H9 (cell line): ENCODE data around the gene INHBC. TPM values are rescaled to one million over a fixed set of nuclear protein-coding genes. Genes with fewer than 3 reads are reported as not detected.
A peak's percentile ranks its signal among the peaks of the same experiment; 100 is the strongest.

Experiments used
- DNase-seq: peaks from one replicate; pipeline ENCODE4 v3.0.0-alpha.2; 2017
- H2AFZ ChIP-seq: one replicate; pipeline ENCODE4 v1.6.1; 2013; ENCODE audit warnings: mild to moderate bottlenecking, low read length, control low read depth, moderate library complexity
- H2AK5ac ChIP-seq: 2 replicates; pipeline ENCODE4 v1.6.1; 2013; ENCODE audit warnings: low read length, control low read depth, mixed read lengths; ENCODE audit not compliant: insufficient read length
- H2BK120ac ChIP-seq: one replicate; pipeline ENCODE4 v1.6.1; 2013; ENCODE audit warnings: low read depth, mild to moderate bottlenecking, low read length, control low read depth, inconsistent platforms; ENCODE audit not compliant: poor library complexity, severe bottlenecking
- H2BK12ac ChIP-seq: 2 replicates; pipeline ENCODE4 v1.6.1; 2013; ENCODE audit warnings: low read length, control low read depth, mixed read lengths, low read depth; ENCODE audit not compliant: insufficient read length
- H2BK15ac ChIP-seq: 2 replicates; pipeline ENCODE4 v1.6.1; 2013; ENCODE audit warnings: low read depth, low read length, control low read depth
- H2BK20ac ChIP-seq: one replicate; pipeline ENCODE4 v1.6.1; 2013; ENCODE audit warnings: low read depth, mild to moderate bottlenecking, low read length, control low read depth, inconsistent platforms; ENCODE audit not compliant: poor library complexity, severe bottlenecking
- H2BK5ac ChIP-seq: 2 replicates; pipeline ENCODE4 v1.6.1; 2013; ENCODE audit warnings: low read length, control low read depth, mixed read lengths; ENCODE audit not compliant: insufficient read length
- H3K14ac ChIP-seq: 2 replicates; pipeline ENCODE4 v1.6.1; 2013; ENCODE audit warnings: low read length, control low read depth; ENCODE audit not compliant: insufficient read depth
- H3K18ac ChIP-seq: 2 replicates; pipeline ENCODE4 v1.6.1; 2013; ENCODE audit warnings: low read depth, mild to moderate bottlenecking, mixed read lengths, low read length, control low read depth; ENCODE audit not compliant: insufficient read length
- H3K23ac ChIP-seq: 2 replicates; pipeline ENCODE4 v1.6.1; 2013; ENCODE audit warnings: low read length, control low read depth, mixed read lengths, low read depth; ENCODE audit not compliant: insufficient read length
- H3K23me2 ChIP-seq: 2 replicates; pipeline ENCODE4 v1.6.1; 2013; ENCODE audit warnings: low read depth, mild to moderate bottlenecking, mixed read lengths, low read length, control low read depth; ENCODE audit not compliant: insufficient read length, poor library complexity, severe bottlenecking
- H3K27ac ChIP-seq: 2 replicates; pipeline ENCODE4 v1.5.1; 2013; ENCODE audit warnings: low read length, control low read depth, mixed read lengths, low read depth; ENCODE audit not compliant: insufficient read length
- H3K27me3 ChIP-seq: 2 replicates; pipeline ENCODE4 v1.6.1; 2013; ENCODE audit warnings: low read length, control low read depth, inconsistent platforms; ENCODE audit not compliant: insufficient read depth
- H3K4ac ChIP-seq: 2 replicates; pipeline ENCODE4 v1.6.1; 2013; ENCODE audit warnings: low read depth, mild to moderate bottlenecking, control low read depth, inconsistent platforms, low read length, moderate library complexity
- H3K4me1 ChIP-seq: 2 replicates; pipeline ENCODE4 v1.6.1; 2013; ENCODE audit warnings: low read length, control low read depth, inconsistent platforms; ENCODE audit not compliant: insufficient read depth
- H3K4me2 ChIP-seq: 2 replicates; pipeline ENCODE4 v1.6.1; 2013; ENCODE audit warnings: low read length, control low read depth, mixed read lengths; ENCODE audit not compliant: insufficient read length, insufficient read depth
- H3K56ac ChIP-seq: 2 replicates; pipeline ENCODE4 v1.6.1; 2013; ENCODE audit warnings: low read depth, mild to moderate bottlenecking, mixed read lengths, low read length, control low read depth; ENCODE audit not compliant: insufficient read length
- H3K79me1 ChIP-seq: 2 replicates; pipeline ENCODE4 v1.6.1; 2013; ENCODE audit warnings: low read depth, mild to moderate bottlenecking, moderate library complexity, low read length, control low read depth, inconsistent platforms; ENCODE audit not compliant: insufficient read depth, poor library complexity, severe bottlenecking
- H3K79me2 ChIP-seq: 2 replicates; pipeline ENCODE4 v1.6.1; 2013; ENCODE audit warnings: low read length, control low read depth, inconsistent platforms; ENCODE audit not compliant: insufficient read depth
- H3K9ac ChIP-seq: 2 replicates; pipeline ENCODE4 v1.6.1; 2013; ENCODE audit warnings: low read length, control low read depth, mixed read lengths; ENCODE audit not compliant: insufficient read length; ENCODE audit errors: extremely low read depth
- H3K9me3 ChIP-seq: one replicate; pipeline ENCODE4 v1.6.1; 2013; ENCODE audit warnings: low read depth, low read length, inconsistent platforms; ENCODE audit not compliant: control insufficient read depth
- H3T11ph ChIP-seq: one replicate; pipeline ENCODE4 v1.6.1; 2013; ENCODE audit warnings: mild to moderate bottlenecking, low read length, control low read depth, inconsistent platforms
- H4K20me1 ChIP-seq: one replicate; pipeline ENCODE4 v1.6.1; 2013; ENCODE audit not compliant: control insufficient read depth, insufficient read length, insufficient read depth
- H4K5ac ChIP-seq: 2 replicates; pipeline ENCODE4 v1.6.1; 2013; ENCODE audit warnings: low read depth, mild to moderate bottlenecking, mixed read lengths, low read length, control low read depth; ENCODE audit not compliant: insufficient read length
- H4K8ac ChIP-seq: replicated peaks from 2 replicates; pipeline ENCODE4 v1.6.1; 2013; ENCODE audit warnings: low read length, control low read depth, mixed read lengths, low read depth; ENCODE audit not compliant: insufficient read length
- H4K91ac ChIP-seq: 2 replicates; pipeline ENCODE4 v1.6.1; 2013; ENCODE audit warnings: low read depth, mild to moderate bottlenecking, moderate library complexity, mixed read lengths, low read length, control low read depth; ENCODE audit not compliant: insufficient read length
- H3K27ac Mint-ChIP-seq, 3 experiments: 2 replicates in 2 of 3; 3 replicates in 1 of 3; pipeline ENCODE4 v1.8.0; 2020 to 2021; ENCODE audit warnings: mixed read lengths in 3 of 3, mild to moderate bottlenecking in 1 of 3, moderate library complexity in 1 of 3
- H3K27me3 Mint-ChIP-seq: 2 replicates; pipeline ENCODE4 v1.8.0; 2021; ENCODE audit warnings: low read depth, mild to moderate bottlenecking, moderate library complexity, mixed read lengths
- H3K36me3 Mint-ChIP-seq, 3 experiments: 2 replicates in 2 of 3; 3 replicates in 1 of 3; pipeline ENCODE4 v1.8.0; 2020 to 2021; ENCODE audit warnings: low read depth in 3 of 3, mixed read lengths in 3 of 3; ENCODE audit not compliant: insufficient read depth in 1 of 3
- H3K4me1 Mint-ChIP-seq, 2 experiments: 2 replicates each; pipeline ENCODE4 v1.8.0; 2020; ENCODE audit warnings: mixed read lengths in 2 of 2
- H3K4me3 Mint-ChIP-seq, 2 experiments: 2 replicates in 1 of 2; 3 replicates in 1 of 2; pipeline ENCODE4 v1.8.0; 2020 to 2021; ENCODE audit warnings: mild to moderate bottlenecking in 2 of 2, mixed read lengths in 2 of 2, moderate library complexity in 1 of 2
- H3K9me3 Mint-ChIP-seq, 2 experiments: 2 replicates in 1 of 2; 3 replicates in 1 of 2; pipeline ENCODE4 v1.8.0; 2020; ENCODE audit warnings: mild to moderate bottlenecking in 2 of 2, mixed read lengths in 2 of 2, moderate library complexity in 1 of 2
- CTCF ChIP-seq: fragments of 200-600 bp; sonication (generic); conservative IDR thresholded peaks from 3 replicates; pipeline ENCODE4 v1.8.0; 2021; ENCODE audit warnings: antibody characterized with exemption, mild to moderate bottlenecking
- WGBS: extraction: QIAGEN DNeasy Blood & Tissue Kit; methylation state at CpG from one replicate; pipeline ENCODE4 v1.1.7; 2013; ENCODE audit warnings: missing lambda C conversion rate, low lambda C conversion rate, mixed read lengths; ENCODE audit not compliant: insufficient read length; ENCODE audit errors: extremely low coverage; 5-methylcytosine and 5-hydroxymethylcytosine counted together
- total RNA-seq: library from RNA; stranded (reverse); gene quantifications from 2 replicates; pipeline ENCODE4 v1.2.1, GENCODE V29; 2021

Gene INHBC
- total RNA-seq, 1 experiment from 2014 or later: not detected

GRCh38 chr12:57474862-57475261 is 40.3 kb downstream of the INHBC start:
- no peak overlapping the region for H3K27ac Mint-ChIP-seq
- no peak overlapping the region for H2BK20ac ChIP-seq
- H2AFZ ChIP-seq: no peak overlapping the region
- H2BK12ac ChIP-seq: no peak overlapping the region
- peaks cover 15% of the 10 kb centered on the region for H3K23me2 ChIP-seq
- no peaks in the 10 kb centered on the region for H3K79me1 ChIP-seq
- H4K20me1 ChIP-seq: peaks cover 3% of the 10 kb centered on the region
- peaks cover 82% of the 10 kb centered on the region for H3K27me3 Mint-ChIP-seq
- no peaks in the 10 kb centered on the region for H3K9me3 Mint-ChIP-seq
- no peaks in the 10 kb centered on the region for H3K79me2 ChIP-seq
- no CpG with 5 or more reads among the region's 7 CpGs for WGBS
- TF ChIP-seq CTCF: no peak
- no peaks in the 10 kb centered on the region for H3K9me3 ChIP-seq
- no peak overlapping the region for H4K8ac ChIP-seq
- H2BK120ac ChIP-seq: no peak overlapping the region
- DNase-seq: no peak
- no peak overlapping the region for H4K91ac ChIP-seq
- H3K27ac ChIP-seq: no peak overlapping the region
- no peaks in the 10 kb centered on the region; the same call in 1 of the 2 replicates for H3K4me1 ChIP-seq
- peaks cover 37% of the 10 kb centered on the region for H3K27me3 ChIP-seq
- no peak overlapping the region for H2AK5ac ChIP-seq
- H3T11ph ChIP-seq: no peak overlapping the region
- peak overlapping the region; percentile 62 for H3K4me2 ChIP-seq
- no peak overlapping the region for H4K5ac ChIP-seq
- H3K4ac ChIP-seq: no peak overlapping the region
- no peaks in the 10 kb centered on the region; a peak in 2 of 7 replicates for H3K36me3 Mint-ChIP-seq
- H2BK15ac ChIP-seq: no peak overlapping the region
- H3K4me1 Mint-ChIP-seq: peaks cover 21 to 22% of the 10 kb centered on the region in 2 experiments
- H3K14ac ChIP-seq: no peak overlapping the region
- H3K9ac ChIP-seq: no peak overlapping the region
- no peak overlapping the region for H2BK5ac ChIP-seq
- H3K23ac ChIP-seq: no peak overlapping the region
- peak overlapping the region in 1 of 2 experiments; percentile 80; a peak in 3 of 5 replicates for H3K4me3 Mint-ChIP-seq
- no peak overlapping the region for H3K56ac ChIP-seq
- no peak overlapping the region for H3K18ac ChIP-seq
